ENCODE measurements around the gene CYP21A2.
"Not testable (repeated sequence)": the region's sequence is repeated elsewhere in the genome, so short reads cannot be mapped to it uniquely, and the experiment has no call there.

DNA sequence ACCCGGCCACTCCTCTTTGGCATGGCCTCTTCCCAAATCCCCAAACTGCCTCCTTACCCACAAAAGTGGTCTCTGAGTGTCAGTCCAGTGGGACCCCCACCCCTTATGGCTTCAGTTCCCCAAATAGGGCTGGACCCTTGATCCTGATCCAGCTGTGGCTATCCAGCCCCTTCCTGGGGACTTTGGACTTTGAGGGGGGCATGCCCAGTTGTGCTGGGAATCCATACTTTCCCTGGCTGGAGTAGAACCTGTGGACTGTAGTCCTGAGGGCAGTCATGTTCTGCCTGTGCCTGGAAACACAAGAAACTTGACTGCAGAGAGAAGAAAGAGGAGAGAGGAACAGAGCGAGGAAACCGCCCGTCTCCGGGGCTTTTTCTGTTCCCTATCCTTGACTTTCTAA lies 1.1 kb upstream of the CYP21A2 start:
- not testable (repeated sequence) for TF ChIP-seq EZH2phosphoT487 (IDR thresholded peaks at IDR 0.05; ENCODE audit: insufficient read depth, low read depth); EZH2 (IDR thresholded peaks at IDR 0.05; ENCODE audit: insufficient read depth, poor library complexity, severe bottlenecking)

All from GM23248 (cell line).